SH-SY5Y (cell line): ENCODE data around the gene ARHGAP31.

ENCODE experiments used
- GATA2 ChIP-seq: IDR thresholded peaks from 2 replicates; pipeline ENCODE4 v1.6.1; 2011; ENCODE audit warnings: mild to moderate bottlenecking, low read depth, low read length
- GATA3 ChIP-seq: IDR thresholded peaks from 2 replicates; pipeline ENCODE4 v1.6.1; 2011; ENCODE audit warnings: low read depth, mild to moderate bottlenecking, low read length, moderate library complexity

DNA sequence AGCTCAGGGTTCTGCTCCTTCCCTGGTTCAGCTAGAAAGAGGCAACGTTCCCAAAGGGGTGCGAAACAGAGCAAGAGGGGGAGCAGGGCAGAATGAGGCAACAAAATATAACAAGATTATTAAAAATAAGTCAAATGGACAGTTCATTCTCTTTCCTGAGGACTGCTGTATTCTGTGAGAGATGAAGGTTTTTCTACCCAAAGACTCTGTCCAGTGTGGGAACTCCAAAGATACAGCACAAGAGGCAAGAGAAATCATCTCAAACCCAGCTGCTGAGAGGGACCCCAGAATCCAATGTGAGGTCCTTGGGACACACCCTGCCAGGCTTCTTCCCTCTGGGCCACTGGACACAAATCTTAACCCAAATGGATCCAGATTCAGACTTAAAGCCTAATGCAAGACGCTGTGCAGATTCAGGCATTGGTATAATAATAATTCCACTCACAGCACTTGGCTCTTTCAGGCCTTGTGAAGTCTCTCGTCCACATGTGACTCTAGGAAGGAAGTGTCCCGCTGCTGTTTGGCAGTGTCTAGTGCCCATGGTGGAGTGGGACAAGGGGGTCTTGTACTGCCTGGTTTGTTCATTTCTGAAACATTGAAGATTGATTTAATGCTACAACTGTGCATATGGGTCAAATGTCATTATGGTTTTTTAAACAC lies 14.5 kb upstream of the ARHGAP31 start:
- TF ChIP-seq GATA2, result no peak
- TF ChIP-seq GATA3, result no peak
